Stimulated activated CD8-positive, alpha-beta memory T cell treated with anti-CD3 and anti-CD28 coated beads, Interleukin-4, amount 100 ng/mL, for 48 hours (primary cell): ENCODE results near the gene LGR6.
"Not testable (repeated sequence)": the region's sequence is repeated elsewhere in the genome, so short reads cannot be mapped to it uniquely, and the experiment has no call there.

Source experiments
- DNase-seq: peaks from one replicate; pipeline ENCODE4 v3.0.0-alpha.2; 2020

LGR6 gene

GRCh38 chr1:202224453-202224852 lies 30.9 kb downstream of the LGR6 start:
- no peak for DNase-seq

GRCh38 chr1:202225131-202225530 lies 31.5 kb downstream of the LGR6 start:
- DNase-seq: no peak

- no peak for DNase-seq
These were observed 33.6 kb downstream of the LGR6 start for GRCh38 chr1:202227053-202227672.

- no peak for DNase-seq
These were observed 34.4 kb downstream of the LGR6 start for GRCh38 chr1:202227997-202228401.

- DNase-seq: no peak
These were observed 35.0 kb downstream of the LGR6 start for GRCh38 chr1:202228484-202229122.

- no peak for DNase-seq
These were observed 35.8 kb downstream of the LGR6 start for GRCh38 chr1:202229376-202229775.

GRCh38 chr1:202230061-202230938 lies 36.7 kb downstream of the LGR6 start:
- no peak for DNase-seq

GRCh38 chr1:202230939-202231645 lies 37.5 kb downstream of the LGR6 start:
- DNase-seq: no peak

GRCh38 chr1:202233171-202233570 lies 39.6 kb downstream of the LGR6 start:
- no peak for DNase-seq

- no peak for DNase-seq
These were observed 40.2 kb downstream of the LGR6 start for GRCh38 chr1:202233804-202234203.

GRCh38 chr1:202234331-202235002 lies 40.9 kb downstream of the LGR6 start:
- DNase-seq: no peak

GRCh38 chr1:202235003-202235660 lies 41.5 kb downstream of the LGR6 start:
- DNase-seq: no peak

GRCh38 chr1:202235856-202236837 lies 42.5 kb downstream of the LGR6 start:
- peak; percentile 90 for DNase-seq

GRCh38 chr1:202237052-202237451 lies 43.5 kb downstream of the LGR6 start:
- DNase-seq: peak; percentile 53

GRCh38 chr1:202238914-202239313 lies 45.3 kb downstream of the LGR6 start:
- no peak for DNase-seq

- not testable (repeated sequence) for DNase-seq
These were observed 46.6 kb downstream of the LGR6 start for GRCh38 chr1:202240226-202240625.

GRCh38 chr1:202240956-202241355 lies 47.4 kb downstream of the LGR6 start:
- DNase-seq: no peak

- DNase-seq: no peak
These were observed 47.9 kb downstream of the LGR6 start for GRCh38 chr1:202241376-202242079.

- no peak for DNase-seq
These were observed 48.5 kb downstream of the LGR6 start for GRCh38 chr1:202242080-202242419.

- no peak for DNase-seq
These were observed 49.4 kb downstream of the LGR6 start for GRCh38 chr1:202243006-202243405.
